Ishikawa (cell line): ENCODE measurements around the gene LIMS2.

Source experiments
- CEBPB ChIP-seq: IDR thresholded peaks from 2 replicates; pipeline ENCODE4 v1.6.1; 2012
- CREB1 ChIP-seq: IDR thresholded peaks from 2 replicates; pipeline ENCODE4 v1.6.1; 2012; ENCODE audit warnings: low read depth
- EGR1 ChIP-seq: IDR thresholded peaks from 2 replicates; pipeline ENCODE4 v1.6.1; 2012
- RAD21 ChIP-seq: IDR thresholded peaks from 2 replicates; pipeline ENCODE4 v1.6.1; 2012; ENCODE audit warnings: low read depth
- TEAD4 ChIP-seq: IDR thresholded peaks from 2 replicates; pipeline ENCODE4 v1.6.1; 2012
- YY1 ChIP-seq: IDR thresholded peaks from 2 replicates; pipeline ENCODE4 v1.6.1; 2012; ENCODE audit warnings: low read depth
- ZBTB7A ChIP-seq: IDR thresholded peaks from 2 replicates; pipeline ENCODE4 v1.6.1; 2012; ENCODE audit warnings: low read depth
- TF ChIP-seq, protein P1 (sequence below): IDR thresholded peaks from 2 replicates; pipeline ENCODE4 v1.6.1; 2012
- TF ChIP-seq, protein P2 (sequence below): IDR thresholded peaks from 2 replicates; pipeline ENCODE4 v1.6.1; 2012

DNA sequence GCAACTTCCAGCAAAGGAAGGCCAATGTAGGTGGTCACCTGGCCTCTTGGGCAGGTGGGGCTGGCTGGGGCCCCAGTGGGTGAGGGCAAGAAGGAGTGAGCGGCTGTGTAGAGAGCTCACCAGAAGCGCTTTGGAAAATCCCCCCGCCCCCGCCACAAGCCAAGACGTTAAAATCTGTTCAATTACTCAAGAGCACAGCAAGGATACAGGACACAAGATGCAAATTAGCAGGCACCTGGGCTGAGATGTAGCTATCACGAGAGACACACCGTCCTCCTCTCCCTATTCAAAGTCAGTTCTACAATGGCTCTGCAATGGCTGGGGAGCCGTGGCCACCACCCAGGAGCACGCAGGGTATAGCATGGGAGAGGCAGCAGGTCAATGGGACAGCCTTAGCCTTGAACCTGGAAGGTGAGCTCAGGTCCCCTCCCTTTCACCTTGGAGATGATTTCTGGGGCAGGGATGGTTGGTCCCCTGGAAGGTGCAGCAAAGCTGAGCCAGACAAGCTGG lies 67.9 kb downstream of the LIMS2 start:
- TF ChIP-seq TEAD4 (no peak), RAD21 (no peak), ZBTB7A (no peak), EGR1 (no peak), CEBPB (no peak), YY1 (no peak), CREB1 (no peak)
- TF ChIP-seq, protein P1, sequence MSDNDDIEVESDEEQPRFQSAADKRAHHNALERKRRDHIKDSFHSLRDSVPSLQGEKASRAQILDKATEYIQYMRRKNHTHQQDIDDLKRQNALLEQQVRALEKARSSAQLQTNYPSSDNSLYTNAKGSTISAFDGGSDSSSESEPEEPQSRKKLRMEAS, result no peak
- TF ChIP-seq, protein P2, sequence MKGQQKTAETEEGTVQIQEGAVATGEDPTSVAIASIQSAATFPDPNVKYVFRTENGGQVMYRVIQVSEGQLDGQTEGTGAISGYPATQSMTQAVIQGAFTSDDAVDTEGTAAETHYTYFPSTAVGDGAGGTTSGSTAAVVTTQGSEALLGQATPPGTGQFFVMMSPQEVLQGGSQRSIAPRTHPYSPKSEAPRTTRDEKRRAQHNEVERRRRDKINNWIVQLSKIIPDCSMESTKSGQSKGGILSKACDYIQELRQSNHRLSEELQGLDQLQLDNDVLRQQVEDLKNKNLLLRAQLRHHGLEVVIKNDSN, result no peak
